Femur (tissue), 1 donor: ENCODE measurements around the gene NCAPD2.
"Not testable (repeated sequence)": the region's sequence is repeated elsewhere in the genome, so short reads cannot be mapped to it uniquely, and the experiment has no call there.

ENCODE experiments used
- DNase-seq: peaks from one replicate; pipeline ENCODE4 v3.0.0-alpha.2; 2017

Gene NCAPD2

DNA sequence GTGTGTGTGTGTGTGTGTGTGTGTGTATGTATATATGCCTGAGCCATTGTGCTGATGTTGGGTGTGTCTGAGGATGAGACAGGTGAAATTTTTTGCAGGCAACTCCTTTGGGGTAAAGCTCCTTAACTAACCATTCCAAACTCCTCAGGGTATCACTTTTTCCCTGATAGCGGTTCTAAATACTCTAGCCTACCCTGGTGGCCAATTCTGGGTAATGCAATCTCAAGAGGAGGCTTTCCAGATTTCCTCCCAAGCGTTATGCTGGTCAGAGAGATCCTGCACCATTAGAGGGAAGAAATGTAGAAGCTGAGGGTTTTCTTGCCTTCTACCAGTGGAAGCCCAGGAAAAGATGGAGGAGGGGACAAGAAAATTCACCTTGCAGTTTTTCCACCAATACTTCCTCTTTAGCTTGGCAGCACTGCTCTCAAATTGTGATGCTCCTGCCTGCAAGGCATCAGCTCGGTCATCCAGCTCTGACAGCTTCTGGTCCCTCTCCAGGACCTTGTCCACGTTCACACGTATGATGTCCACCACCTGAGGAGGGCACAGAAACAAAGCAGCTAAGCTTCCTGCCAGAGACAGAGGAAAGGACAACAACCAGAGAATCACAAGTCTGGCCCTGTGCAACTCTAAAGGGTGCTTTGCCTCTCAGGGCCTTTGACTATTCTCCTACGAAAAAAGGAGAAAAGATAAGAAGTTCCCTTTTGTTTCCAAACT lies 28.3 kb upstream of the NCAPD2 start:
- DNase-seq = peak; percentile 57

GRCh38 chr12:6466184-6466573 lies 27.7 kb upstream of the NCAPD2 start:
- DNase-seq = no peak

DNA sequence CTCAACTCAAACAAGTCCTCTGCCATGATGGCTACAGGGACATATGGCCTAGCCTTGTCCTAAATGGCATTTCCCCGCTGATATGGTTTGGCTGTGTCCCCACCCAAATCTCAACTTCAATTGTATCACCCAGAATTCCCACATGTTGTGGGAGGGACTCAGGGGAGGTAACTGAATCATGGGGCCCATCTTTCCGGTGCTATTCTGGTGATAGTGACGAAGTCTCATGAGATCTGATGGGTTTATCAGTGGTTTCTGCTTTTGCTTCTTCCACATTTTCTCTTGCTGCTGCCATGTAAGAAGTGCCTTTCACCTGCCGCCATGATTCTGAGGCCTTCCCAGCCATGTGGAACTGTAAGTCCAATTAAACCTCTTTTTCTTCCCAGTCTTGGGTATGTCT lies 27.2 kb upstream of the NCAPD2 start:
- not testable (repeated sequence) for DNase-seq

DNA sequence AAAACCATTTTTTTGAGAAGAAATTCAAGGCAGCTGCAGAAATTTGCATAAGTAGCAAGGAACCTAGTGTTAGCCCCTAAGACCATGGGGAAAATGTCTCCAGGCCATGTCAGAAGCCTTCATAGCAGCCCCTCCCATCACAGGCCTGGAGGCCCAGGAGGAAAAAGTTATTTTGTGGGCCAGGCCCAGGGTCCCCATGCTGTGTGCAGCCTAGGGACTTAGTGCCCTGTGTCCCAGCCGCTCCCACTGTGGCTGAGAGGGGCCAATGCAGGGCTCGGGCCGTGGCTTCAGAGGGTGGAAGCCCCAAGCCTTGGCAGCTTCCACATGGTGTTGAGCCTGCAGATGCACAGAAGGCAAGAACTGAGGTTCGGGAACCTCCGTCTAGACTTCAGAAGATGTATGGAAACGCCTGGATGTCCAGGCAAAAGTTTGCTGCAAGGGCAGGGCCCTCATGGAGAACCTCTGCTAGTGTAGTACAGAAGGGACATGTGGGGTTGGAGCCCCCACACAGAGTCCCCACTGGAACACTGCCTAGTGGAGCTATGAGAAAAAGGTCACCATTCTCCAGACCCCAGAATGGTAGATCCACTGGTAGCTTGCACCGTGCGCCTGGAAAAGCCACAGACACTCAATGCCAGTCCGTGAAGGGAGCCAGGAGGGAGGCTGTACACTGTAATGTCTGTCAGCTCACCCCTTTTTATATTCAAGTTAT lies 26.2 kb upstream of the NCAPD2 start:
- DNase-seq = not testable (repeated sequence)

GRCh38 chr12:6468283-6468575 lies 25.7 kb upstream of the NCAPD2 start:
- DNase-seq = no peak

- DNase-seq = no peak
Measured at GRCh38 chr12:6469092-6469491, 24.8 kb upstream of the NCAPD2 start.

DNA sequence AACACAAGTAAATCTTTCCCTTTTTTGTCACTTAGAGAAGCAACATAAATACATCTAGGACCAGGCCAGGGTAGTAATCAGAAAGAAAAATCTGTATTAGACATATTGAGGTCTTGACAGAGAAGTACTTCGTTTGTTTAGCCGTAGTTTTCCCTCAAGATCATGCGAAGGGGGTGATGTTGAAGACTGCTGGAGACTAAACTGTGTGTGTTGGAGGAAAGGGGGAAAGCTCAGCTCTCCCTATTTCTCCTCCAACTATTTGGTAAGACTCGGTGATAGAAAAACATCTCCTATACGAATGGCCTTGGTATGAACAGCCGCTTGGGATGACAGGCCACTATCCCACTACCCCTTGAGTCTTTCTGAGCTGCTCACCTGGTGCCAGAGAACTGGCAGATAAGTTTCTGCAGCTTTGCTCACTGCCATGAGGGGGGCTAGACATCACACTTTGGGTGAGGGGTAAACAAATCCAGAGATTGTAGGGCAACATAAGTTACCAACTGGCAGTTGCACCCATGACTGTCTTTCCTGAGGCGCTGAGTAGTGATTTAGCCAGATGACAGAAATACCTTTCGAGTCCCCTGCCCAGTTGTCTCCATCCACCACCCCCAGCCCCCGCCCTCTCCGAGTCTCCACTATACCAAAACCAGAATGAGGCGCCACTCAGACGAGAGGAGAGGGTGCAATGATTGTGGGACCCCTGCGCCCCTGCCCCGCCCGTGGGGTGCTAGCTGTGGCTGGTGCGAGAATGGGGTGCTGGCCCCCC lies 24.1 kb upstream of the NCAPD2 start:
- DNase-seq = no peak

DNA sequence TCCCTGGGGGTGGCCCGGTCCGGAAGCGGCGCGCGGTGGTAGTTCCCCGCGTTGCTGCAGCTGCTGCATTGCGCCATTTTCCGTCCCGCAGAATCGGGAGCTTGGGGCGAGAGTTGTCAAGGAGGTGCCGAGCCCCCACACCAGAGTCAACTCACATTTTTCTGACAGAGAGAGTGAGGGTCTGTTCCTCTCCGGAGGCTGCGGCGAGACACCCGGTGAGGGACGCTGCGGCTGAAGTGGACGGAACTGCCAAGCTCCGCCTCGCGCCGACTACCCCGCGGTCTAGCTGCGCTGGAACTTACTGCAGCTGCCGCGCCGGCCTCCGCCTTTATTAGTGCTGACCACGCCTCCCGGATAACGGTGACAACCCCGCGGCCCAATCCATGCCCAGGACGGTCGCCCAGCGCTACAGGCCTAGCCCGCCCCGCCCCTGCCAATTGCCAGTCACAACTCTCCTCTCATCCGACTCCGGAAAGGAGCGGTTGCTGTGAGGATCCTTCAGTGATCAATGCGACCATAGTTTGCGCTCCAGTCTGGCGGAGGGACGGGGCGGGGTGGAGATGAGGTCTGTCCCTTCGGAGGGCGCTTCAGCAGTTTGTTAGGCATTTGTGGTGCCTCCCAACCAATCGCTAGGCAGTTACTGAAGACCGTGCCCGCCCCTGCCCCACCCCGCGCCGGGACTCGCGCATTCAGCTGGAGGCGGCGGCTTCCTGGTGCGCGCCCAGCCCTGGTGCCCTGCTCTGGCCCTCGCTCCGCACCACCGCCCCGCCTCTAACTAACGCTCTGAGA lies 23.3 kb upstream of the NCAPD2 start, which contains the start of gene VAMP1:
TSS of gene VAMP1 (minus strand) at position 303 of the 789 bp plus-strand sequence. CDS start at position 157, 146 bp downstream.
- DNase-seq = peak; percentile 98

- no peak for DNase-seq
Measured at GRCh38 chr12:6471989-6472360, 21.9 kb upstream of the NCAPD2 start.

- DNase-seq = no peak
Measured at GRCh38 chr12:6472491-6472890, 21.4 kb upstream of the NCAPD2 start.

GRCh38 chr12:6475233-6475975 lies 18.5 kb upstream of the NCAPD2 start:
- not testable (repeated sequence) for DNase-seq

- DNase-seq = no peak
Measured at GRCh38 chr12:6476489-6476888, 17.4 kb upstream of the NCAPD2 start.

GRCh38 chr12:6477601-6478377 lies 16.1 kb upstream of the NCAPD2 start:
- DNase-seq = not testable (repeated sequence)

DNA sequence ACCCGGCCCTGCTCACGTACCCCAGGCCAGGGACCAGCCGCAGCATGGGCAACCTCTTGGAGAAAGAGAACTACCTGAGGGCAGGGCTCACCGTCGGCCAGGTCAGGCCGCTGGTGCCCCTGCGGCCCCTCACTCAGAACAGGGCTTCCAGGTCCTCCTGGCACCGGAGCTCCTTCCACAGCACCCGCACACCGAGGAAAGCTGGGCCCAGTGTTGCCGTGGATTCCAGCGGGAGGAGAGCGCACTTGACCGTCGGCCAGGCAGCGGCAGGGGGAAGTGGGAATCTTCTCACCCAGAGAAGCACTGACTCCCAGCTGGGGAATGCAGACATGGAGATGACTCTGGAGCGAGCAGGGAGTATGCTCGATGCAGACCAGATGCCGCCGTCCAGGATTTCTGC lies 15.5 kb upstream of the NCAPD2 start:
- DNase-seq = no peak

GRCh38 chr12:6488240-6488639 lies 5.7 kb upstream of the NCAPD2 start:
- no peak for DNase-seq

- no peak for DNase-seq
Measured at GRCh38 chr12:6489449-6489848, 4.5 kb upstream of the NCAPD2 start.

DNA sequence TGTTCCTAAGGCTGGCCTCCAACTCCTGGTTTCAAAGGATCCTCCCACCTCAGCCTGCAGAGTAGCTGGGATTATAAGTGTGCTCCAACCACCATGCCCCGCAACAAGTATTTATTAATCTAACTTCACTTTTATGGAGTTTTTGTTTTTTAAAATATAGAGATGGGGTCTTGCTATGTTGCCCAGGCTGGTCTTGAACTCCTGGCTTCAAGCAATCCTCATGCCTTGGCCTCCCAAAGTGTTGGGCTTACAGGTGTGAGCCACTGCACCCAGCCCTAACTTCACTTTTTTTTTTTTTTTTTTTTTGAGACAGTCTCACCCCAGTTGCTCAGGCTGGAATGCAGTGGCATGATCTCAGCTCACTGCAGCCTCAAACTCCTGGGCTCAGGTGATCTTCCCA lies 3.2 kb upstream of the NCAPD2 start:
- not testable (repeated sequence) for DNase-seq

- peak; percentile 98 for DNase-seq
Measured at GRCh38 chr12:6492838-6493496, 935 bp upstream of the NCAPD2 start, which contains the start of gene MRPL51. Gene MRPL51 (minus strand): TSS chr12:6493262. CDS start chr12:6493136, 126 bp downstream.

- DNase-seq = no peak
Measured at GRCh38 chr12:6494258-6494743, 399 bp downstream of the NCAPD2 start.

GRCh38 chr12:6494968-6495367 lies 1.1 kb downstream of the NCAPD2 start:
- no peak for DNase-seq

DNA sequence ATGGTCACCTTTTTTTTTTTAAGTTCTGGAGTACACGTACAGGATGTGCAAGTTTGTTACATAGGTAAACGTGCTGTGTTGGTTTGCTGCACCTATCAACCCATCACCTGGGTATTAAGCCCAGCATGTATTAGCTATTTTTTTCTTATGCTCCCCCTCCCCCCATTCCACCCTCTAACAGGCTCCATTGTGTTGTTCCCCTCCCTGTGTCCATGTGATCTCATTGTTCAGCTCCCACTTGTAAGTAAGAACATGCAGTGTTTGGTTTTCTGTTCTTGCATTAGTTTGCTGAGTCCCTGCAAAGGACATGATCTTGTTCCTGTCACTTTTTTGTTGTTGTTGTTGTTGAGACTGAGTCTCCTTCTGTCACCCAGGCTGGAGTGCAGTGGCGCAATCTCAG lies 3.4 kb downstream of the NCAPD2 start:
- not testable (repeated sequence) for DNase-seq
